HAP-1 (cell line): Measurements from ENCODE around the gene HIC2.
"Not testable (repeated sequence)": the region's sequence is repeated elsewhere in the genome, so short reads cannot be mapped to it uniquely, and the experiment has no call there.

Experiments
- DNase-seq, 2 experiments: peaks; one replicate each; pipeline ENCODE4 v3.0.0-alpha.2; 2016 to 2020; ENCODE audit warnings: low spot score in 2 of 2
- H3K27me3 ChIP-seq: fragments of 250-450 bp; sonication (Bioruptor Pico); 2 replicates; pipeline ENCODE4 v1.5.1; 2020; ENCODE audit warnings: low read depth, mild to moderate bottlenecking, moderate library complexity
- H3K36me3 ChIP-seq: fragments of 250-450 bp; sonication (Bioruptor Pico); replicated peaks from 2 replicates; pipeline ENCODE4 v1.5.1; 2020; ENCODE audit warnings: mild to moderate bottlenecking
- H3K4me1 ChIP-seq: fragments of 250-450 bp; sonication (Bioruptor Pico); 2 replicates; pipeline ENCODE4 v1.5.1; 2020; ENCODE audit warnings: mild to moderate bottlenecking
- H3K4me3 ChIP-seq: fragments of 250-450 bp; sonication (Bioruptor Pico); 2 replicates; pipeline ENCODE4 v1.5.1; 2020; ENCODE audit warnings: mild to moderate bottlenecking, moderate library complexity
- H3K9me3 ChIP-seq: fragments of 250-450 bp; sonication (Bioruptor Pico); 2 replicates; pipeline ENCODE4 v1.5.1; 2020; ENCODE audit warnings: mild to moderate bottlenecking, moderate library complexity
- in situ Hi-C: fragments of 300-500 bp; cut with MboI; formaldehyde crosslinking; loops from 3 replicates; pipeline ENCODE4 v1.14.3; 2020; ENCODE audit warnings: low sequenced_read_pairs, inconsistent platforms, mixed read lengths

Gene HIC2, protein sequence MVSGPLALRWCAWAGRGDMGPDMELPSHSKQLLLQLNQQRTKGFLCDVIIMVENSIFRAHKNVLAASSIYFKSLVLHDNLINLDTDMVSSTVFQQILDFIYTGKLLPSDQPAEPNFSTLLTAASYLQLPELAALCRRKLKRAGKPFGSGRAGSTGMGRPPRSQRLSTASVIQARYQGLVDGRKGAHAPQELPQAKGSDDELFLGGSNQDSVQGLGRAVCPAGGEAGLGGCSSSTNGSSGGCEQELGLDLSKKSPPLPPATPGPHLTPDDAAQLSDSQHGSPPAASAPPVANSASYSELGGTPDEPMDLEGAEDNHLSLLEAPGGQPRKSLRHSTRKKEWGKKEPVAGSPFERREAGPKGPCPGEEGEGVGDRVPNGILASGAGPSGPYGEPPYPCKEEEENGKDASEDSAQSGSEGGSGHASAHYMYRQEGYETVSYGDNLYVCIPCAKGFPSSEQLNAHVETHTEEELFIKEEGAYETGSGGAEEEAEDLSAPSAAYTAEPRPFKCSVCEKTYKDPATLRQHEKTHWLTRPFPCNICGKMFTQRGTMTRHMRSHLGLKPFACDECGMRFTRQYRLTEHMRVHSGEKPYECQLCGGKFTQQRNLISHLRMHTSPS

DNA sequence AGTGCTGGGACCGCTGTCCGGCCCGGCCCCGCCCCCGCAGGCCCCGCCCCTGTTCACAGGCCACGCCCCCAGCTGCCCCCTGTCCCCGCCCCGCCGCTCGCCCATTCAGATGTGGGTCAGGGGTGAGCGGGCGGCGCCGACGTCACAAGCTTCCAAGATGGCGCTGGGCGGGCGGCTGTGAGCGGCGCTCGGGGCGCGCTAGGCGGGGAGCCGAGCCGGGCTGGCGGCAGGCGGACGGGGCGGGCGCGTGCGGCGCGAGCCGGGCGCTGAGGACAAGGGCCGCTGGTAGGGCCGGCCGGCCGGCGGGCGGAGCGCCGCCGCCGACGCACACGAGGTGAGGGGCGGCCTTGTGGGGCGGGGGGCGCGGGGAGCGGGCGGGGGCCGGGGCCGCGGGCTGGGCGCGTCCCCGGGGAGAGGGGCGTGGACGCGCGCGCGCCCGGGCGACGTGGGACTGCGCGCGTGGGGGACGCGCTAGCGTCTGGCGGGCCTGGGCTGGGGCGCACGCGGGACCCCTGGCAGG, at the start of gene HIC2:
TSS of gene HIC2 (plus strand) at position 145 of the 520 bp plus-strand sequence. CDS start 25,461 bp downstream, outside the sequence.
- H3K9me3 ChIP-seq, H3K4me1 ChIP-seq, H3K27me3 ChIP-seq, H3K36me3 ChIP-seq, in situ Hi-C loops: not testable (repeated sequence)
- peak in 1 of 2 experiments; percentile 7 for DNase-seq
- peak within 1 kb of the TSS; percentile 40 for H3K4me3 ChIP-seq

DNA sequence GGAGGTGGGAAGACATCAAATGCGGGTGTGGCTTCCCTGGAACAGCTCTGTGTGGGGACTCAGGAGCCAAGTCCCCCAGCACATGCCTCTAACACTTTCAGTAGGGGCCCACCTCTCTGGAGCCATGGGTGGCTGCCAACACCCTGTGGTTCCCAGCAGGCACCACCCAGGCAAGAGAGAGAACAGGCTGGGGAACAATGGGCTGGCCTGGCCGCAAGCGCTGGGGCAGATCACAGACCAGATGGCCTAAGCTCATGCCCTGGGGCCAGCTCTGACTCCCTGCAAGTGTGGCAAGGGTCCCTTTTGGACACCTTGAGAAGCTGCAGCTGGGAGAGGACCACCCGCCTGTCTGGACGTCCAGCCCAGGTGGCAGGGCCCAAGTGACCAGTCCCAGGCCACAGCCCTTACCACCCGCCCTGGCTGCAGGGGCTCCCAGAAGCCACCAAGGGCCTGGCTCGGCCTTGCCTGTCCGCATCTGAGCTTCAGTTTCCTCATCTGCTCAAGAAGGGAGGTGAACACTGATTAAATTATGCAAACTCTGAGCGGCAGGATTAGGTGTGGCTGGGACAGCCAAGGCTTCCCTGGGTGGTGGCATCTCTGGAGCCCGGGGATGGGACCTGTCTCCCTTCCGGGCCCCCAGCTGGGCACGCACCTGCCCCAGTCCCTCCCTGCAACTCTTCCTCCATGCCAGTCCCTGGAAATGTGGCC, 48.4 kb upstream of the HIC2 start:
- H3K4me3 ChIP-seq, H3K4me1 ChIP-seq, in situ Hi-C loops, H3K36me3 ChIP-seq, DNase-seq, H3K27me3 ChIP-seq, H3K9me3 ChIP-seq: not testable (repeated sequence)

DNA sequence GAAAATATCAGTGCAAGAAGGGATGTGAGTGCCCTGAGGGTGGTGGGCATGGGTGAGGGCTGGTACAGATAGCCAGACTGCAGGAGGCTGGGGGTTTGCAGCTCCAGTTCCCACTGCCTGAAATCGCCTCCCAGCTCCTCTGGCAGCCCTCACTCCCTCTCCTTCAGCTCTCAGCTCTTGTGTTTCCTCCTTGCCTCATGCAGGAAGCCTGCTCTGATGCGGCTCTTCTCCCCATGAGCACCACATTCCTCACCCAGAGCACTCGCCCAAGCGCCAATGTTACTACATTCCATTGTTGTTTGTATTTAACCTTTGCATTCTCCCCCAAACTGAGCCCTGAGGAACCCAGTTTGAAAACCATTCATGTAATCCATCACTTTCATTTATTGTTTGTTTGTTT, 41.3 kb upstream of the HIC2 start:
- H3K4me1 ChIP-seq, H3K27me3 ChIP-seq, H3K9me3 ChIP-seq, in situ Hi-C loops, H3K4me3 ChIP-seq, H3K36me3 ChIP-seq, DNase-seq: not testable (repeated sequence)

DNA sequence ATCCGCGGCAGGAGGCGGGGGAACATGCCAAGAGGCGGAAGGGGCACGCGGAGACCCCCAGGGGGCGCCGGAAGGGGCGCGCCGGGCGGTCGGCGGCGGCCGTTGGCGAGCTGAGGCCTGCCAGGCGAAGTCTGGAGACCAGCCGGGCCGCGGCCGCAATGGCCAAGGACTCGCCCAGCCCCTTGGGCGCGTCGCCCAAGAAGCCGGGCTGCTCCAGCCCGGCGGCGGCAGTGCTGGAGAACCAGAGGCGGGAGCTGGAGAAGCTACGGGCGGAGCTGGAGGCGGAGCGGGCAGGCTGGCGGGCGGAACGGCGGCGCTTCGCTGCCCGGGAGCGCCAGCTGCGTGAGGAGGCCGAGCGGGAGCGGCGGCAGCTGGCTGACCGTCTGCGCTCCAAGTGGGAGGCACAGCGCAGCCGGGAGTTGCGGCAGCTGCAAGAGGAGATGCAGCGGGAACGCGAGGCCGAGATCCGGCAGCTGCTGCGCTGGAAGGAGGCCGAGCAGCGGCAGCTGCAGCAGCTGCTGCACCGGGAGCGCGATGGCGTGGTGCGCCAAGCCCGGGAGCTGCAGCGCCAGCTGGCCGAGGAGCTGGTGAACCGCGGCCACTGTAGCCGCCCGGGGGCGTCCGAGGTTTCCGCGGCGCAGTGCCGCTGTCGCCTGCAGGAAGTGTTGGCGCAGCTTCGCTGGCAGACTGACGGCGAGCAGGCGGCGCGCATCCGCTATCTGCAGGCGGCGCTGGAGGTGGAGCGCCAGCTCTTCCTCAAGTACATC, 33.3 kb upstream of the HIC2 start, which contains the start of gene RIMBP3B:
TSS of gene RIMBP3B (plus strand) at position 51 of the 767 bp plus-strand sequence. CDS start at position 159, 108 bp downstream.
- H3K4me3 ChIP-seq, in situ Hi-C loops, H3K9me3 ChIP-seq, H3K36me3 ChIP-seq, DNase-seq, H3K4me1 ChIP-seq, H3K27me3 ChIP-seq: not testable (repeated sequence)

DNA sequence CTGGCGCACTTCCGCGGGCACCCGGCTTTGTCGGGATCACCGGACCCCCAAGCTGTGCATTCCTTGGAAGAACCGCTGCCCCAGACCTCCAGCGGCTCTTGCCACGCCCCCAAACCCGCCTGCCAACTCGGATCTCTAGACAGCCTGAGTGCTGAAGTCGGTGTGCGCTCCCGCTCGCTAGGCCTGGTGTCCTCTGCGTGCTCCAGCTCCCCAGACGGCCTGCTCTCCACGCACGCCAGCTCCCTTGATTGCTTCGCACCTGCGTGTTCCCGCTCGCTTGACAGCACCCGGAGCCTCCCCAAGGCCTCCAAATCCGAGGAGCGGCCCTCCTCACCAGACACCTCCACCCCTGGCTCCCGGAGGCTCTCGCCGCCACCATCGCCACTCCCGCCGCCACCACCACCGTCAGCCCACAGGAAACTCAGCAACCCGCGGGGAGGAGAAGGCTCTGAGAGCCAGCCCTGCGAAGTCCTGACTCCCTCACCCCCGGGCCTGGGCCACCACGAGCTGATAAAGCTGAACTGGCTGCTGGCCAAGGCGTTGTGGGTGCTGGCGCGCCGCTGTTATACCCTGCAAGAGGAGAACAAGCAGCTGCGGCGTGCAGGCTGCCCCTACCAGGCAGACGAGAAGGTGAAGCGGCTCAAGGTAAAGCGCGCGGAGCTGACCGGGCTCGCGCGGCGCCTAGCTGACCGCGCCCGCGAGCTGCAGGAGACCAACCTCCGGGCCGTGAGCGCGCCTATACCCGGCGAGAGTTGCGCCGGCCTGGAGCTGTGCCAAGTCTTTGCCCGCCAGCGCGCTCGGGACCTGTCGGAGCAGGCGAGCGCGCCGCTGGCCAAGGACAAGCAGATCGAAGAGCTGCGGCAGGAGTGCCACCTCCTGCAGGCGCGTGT, 32.5 kb upstream of the HIC2 start:
- DNase-seq, H3K9me3 ChIP-seq, H3K36me3 ChIP-seq, H3K27me3 ChIP-seq, H3K4me3 ChIP-seq, H3K4me1 ChIP-seq, in situ Hi-C loops: not testable (repeated sequence)

DNA sequence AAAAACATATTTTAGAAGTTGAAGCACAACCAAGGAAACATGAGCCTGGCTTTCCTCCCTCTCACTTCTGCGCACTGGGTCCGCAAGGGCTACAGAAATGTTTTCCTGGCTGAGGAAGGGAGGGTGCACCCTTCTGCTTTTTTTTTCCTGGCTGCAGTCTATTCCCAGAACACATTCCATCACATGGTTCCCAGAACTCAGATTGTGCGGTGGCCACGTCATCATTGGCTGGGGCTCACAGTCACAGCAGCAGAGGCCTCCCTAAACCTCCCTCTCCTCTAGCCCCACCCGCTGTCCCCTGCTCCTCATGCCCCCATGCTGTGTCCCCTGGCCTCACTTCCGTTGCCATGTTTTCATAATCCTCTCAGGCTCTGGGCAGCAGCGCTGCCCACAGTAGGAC, 27.7 kb upstream of the HIC2 start:
- H3K4me3 ChIP-seq, H3K4me1 ChIP-seq, DNase-seq, in situ Hi-C loops, H3K36me3 ChIP-seq, H3K27me3 ChIP-seq, H3K9me3 ChIP-seq: not testable (repeated sequence)

DNA sequence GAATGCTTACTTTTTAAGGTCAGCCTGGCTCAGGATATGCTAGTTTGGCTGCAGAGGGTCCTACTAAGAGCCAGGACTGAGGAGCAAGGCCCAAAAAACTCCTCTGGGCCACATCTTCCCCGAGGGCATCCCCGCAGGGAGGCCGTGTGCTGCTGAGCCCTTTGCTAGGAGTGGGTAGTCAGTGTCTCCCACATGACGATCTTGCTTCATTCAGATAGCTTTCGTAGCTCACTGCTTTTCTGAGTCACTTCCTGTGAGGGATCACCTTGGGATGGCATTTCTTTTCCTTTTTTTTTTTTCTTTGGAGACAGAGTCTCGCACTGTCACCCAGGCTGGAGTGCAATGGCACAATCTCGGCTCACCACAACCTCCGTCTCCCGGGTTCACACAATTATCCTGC, 27.2 kb upstream of the HIC2 start:
- H3K27me3 ChIP-seq, DNase-seq, H3K4me3 ChIP-seq, H3K9me3 ChIP-seq, in situ Hi-C loops, H3K36me3 ChIP-seq, H3K4me1 ChIP-seq: not testable (repeated sequence)

DNA sequence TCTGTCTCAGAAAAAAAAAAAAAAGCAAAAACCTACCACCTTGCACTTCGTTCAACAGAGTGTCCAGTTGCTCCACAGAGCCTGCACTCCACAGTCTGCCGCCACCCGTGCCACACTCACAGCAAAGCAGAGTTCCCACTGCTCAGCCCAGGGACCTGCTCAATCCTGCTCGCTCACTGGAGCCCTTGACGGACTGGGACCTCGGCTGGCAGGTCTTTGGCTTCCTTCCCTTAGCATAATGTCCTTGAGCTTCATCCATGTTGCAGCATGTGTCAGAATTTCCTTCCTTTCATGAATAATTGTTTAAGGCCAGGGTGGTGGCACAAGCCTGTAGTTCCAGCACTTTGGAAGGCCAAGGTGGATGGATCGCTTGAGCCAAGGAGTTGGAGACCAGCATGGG, 22.6 kb upstream of the HIC2 start:
- in situ Hi-C loops, DNase-seq, H3K4me3 ChIP-seq, H3K9me3 ChIP-seq, H3K27me3 ChIP-seq, H3K4me1 ChIP-seq, H3K36me3 ChIP-seq: not testable (repeated sequence)

DNA sequence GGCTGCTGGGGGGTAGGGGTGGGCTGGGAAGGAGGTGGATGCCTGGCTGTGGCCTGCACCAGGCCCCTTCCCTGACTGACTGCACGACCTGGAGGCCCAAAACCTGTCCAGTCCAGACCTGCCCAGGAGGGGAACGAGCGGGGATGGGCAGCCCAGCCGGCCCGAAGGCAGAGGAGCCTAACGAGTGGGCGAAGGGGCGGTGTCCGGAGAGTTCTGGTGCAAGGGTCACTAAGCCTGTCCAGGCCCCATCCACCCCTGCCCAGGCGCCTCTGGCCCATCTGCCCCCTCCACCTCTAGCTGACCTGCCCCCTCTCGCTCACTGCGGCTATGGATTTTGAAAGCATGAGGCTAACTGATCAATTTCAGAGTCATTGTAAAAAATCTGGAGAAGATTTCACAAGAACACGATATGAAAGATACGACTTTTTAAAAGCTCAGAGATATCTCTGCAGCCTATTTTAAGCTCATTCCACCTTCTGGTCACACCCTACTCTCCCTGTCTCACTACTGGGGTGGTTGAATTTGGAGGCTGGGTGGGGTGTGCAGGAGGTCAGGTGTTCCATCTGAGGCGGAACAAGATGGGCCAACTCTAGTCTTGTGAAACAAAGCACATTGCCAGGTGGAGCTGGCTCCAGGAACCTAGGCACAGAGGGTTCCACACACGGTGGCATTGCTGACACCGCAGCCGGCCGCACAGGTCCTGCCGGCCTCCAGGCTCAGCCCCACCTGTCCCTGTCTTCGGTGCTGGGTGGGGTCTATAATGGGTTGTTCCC, 15.8 kb upstream of the HIC2 start:
- in situ Hi-C loops, H3K9me3 ChIP-seq, H3K36me3 ChIP-seq, H3K4me3 ChIP-seq, H3K4me1 ChIP-seq, H3K27me3 ChIP-seq, DNase-seq: not testable (repeated sequence)

DNA sequence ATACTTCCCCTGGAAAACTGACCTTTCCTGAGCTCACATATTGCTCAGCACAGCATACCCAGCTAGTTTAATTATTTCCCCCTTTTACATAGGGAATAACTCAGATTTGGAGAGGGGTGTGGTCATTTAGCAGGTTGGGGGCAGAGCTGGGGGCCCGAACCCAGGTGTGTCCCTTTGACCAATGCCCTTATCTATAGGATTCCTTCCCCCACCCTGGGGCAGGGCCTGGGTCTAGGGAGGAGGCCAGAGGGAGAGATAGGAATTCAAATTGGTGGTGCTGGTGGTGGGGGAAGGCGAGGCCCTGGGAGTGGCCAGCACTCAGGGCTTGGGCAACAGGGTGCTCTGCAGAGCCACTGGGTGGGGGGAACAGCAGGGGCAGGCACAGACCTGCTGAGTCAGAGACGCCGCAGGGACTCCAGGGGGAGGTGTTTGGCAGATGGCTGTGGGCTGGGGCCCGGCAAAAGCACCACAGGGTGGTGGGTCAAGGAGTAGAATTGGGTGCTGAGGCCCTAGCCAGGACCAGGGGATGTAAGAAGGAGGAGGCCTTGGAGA, 14.3 kb upstream of the HIC2 start:
- DNase-seq, H3K36me3 ChIP-seq, H3K27me3 ChIP-seq, H3K4me3 ChIP-seq, H3K4me1 ChIP-seq, in situ Hi-C loops, H3K9me3 ChIP-seq: not testable (repeated sequence)

DNA sequence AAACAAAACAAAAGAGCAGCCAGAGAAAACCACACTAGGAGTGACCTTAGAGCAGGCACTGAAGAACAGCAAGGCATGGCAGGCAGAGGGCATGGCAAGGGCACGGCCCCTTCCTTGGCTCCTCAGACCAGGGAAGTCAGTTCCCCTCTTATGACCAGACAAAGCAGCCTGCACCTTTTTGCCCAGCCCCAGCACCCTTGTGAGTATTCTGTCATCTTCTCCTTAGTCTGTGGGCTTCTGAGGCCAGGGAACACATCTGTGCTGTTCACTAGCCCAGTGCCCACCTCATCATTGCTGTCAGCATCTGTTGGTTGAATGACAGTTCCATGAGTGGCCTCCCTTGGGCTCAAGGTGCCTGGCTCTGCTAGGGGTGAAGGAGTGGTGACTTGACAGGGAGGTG, 10.0 kb upstream of the HIC2 start:
- H3K27me3 ChIP-seq, in situ Hi-C loops, H3K9me3 ChIP-seq, DNase-seq, H3K4me1 ChIP-seq, H3K36me3 ChIP-seq, H3K4me3 ChIP-seq: not testable (repeated sequence)

DNA sequence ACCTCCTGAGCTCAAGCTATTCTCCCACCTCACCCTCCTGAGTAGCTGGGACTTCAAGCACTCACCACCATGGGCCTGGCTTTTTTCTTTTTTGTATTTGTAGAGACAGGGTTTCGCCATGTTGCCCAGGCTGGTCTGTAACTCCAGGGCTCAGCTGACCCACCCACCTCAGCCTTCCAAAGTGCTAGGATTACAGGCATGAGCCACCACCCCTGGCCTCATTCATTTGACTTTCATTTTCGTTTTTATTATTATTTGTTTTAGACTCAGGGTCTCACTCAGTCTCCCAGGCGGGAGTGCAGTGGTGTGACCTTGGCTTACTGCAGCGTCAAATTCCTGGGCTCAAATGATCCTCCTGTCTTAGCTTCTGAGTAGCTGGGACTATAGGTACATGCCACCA, 9.4 kb upstream of the HIC2 start:
- H3K4me3 ChIP-seq, H3K9me3 ChIP-seq, H3K27me3 ChIP-seq, H3K36me3 ChIP-seq, in situ Hi-C loops, DNase-seq, H3K4me1 ChIP-seq: not testable (repeated sequence)
